Stimulated activated CD8-positive, alpha-beta memory T cell treated with anti-CD3 and anti-CD28 coated beads, Interleukin-7, amount 100 ng/mL, for 48 hours (primary cell): ENCODE results near the gene PDE6C.

ENCODE experiments used
- DNase-seq, 2 donors: peaks; one replicate each; pipeline ENCODE4 v3.0.0-alpha.2; 2020; ENCODE audit warnings: low read depth in 1 of 2; ENCODE audit errors: extremely low read depth in 1 of 2

The PDE6C gene

GRCh38 chr10:93612311-93612710, at the start of gene PDE6C:
TSS of gene PDE6C (plus strand) at chr10:93612537. CDS start at chr10:93612726, 189 bp downstream.
- no peak for DNase-seq

GRCh38 chr10:93565446-93565845, 46.9 kb upstream of the PDE6C start:
- DNase-seq, result no peak

DNA sequence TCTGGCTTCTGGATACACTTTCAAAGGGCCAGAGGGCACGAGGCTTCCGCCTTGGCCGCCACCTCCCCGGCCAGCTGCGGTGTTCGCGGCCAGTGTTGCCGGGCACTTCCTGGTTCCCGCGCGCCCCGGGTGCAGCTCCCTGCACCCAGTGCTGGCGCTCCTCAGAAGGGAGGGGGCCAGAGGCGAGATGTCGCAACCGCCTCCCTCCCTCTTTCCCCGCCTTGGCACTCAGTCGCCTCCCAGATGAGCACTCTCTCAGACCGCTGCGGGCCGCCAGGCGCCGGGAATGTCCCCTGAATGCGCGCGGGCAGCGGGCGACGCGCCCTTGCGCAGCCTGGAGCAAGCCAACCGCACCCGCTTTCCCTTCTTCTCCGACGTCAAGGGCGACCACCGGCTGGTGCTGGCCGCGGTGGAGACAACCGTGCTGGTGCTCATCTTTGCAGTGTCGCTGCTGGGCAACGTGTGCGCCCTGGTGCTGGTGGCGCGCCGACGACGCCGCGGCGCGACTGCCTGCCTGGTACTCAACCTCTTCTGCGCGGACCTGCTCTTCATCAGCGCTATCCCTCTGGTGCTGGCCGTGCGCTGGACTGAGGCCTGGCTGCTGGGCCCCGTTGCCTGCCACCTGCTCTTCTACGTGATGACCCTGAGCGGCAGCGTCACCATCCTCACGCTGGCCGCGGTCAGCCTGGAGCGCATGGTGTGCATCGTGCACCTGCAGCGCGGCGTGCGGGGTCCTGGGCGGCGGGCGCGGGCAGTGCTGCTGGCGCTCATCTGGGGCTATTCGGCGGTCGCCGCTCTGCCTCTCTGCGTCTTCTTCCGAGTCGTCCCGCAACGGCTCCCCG, 45.7 kb upstream of the PDE6C start, which contains the start of gene FFAR4:
TSS of gene FFAR4 (plus strand) at position 231 of the 842 bp plus-strand sequence. CDS start at position 287, 56 bp downstream.
- no peak for DNase-seq

- no peak for DNase-seq
These were observed 44.8 kb upstream of the PDE6C start for GRCh38 chr10:93567277-93568104.

DNA sequence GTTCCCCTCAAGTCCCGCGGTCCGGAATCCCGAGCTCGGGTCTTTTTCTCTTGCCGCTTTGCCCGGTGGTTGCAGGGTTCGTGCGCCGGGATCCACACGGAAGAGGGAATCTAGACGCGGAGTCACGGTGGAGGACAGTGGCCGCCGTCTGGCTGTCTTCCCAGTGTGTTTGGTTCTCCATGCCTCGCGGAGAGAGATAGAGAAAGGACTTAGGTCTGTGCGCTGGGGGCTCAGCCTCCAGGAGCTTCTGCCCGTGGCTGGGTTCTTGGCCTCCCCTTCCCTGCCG, 44.3 kb upstream of the PDE6C start:
- no peak for DNase-seq

- DNase-seq, result no peak
These were observed 42.0 kb upstream of the PDE6C start for GRCh38 chr10:93570383-93570782.

- no peak for DNase-seq
These were observed 39.7 kb upstream of the PDE6C start for GRCh38 chr10:93572606-93573005.

- no peak for DNase-seq
These were observed 39.1 kb upstream of the PDE6C start for GRCh38 chr10:93573051-93573909.

DNA sequence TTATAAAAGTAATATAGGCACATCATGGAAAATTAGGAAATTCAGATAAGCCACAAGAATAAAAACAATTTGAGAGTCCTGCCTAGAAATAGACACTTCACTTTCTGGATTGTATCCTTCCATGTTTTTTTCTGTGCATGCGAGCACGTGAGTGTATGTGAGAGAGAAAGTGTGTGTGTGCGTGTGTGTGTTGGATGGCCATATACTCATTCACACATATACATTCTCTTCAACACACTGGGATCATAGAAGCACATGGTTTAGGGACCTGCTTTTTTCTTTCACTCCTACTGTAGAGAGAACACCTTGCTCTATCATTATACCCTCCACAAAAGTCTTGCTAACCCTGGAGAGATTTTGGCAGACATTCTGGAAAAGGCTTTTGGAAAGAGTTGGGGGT, 38.4 kb upstream of the PDE6C start:
- no peak for DNase-seq

- DNase-seq, result no peak
These were observed 35.4 kb upstream of the PDE6C start for GRCh38 chr10:93576888-93577287.

- no peak for DNase-seq
These were observed 34.8 kb upstream of the PDE6C start for GRCh38 chr10:93577565-93577964.

GRCh38 chr10:93579089-93579488, 33.2 kb upstream of the PDE6C start:
- no peak for DNase-seq

- no peak for DNase-seq
These were observed 32.2 kb upstream of the PDE6C start for GRCh38 chr10:93579985-93580711.

GRCh38 chr10:93580828-93581227, 31.5 kb upstream of the PDE6C start:
- DNase-seq, result no peak

DNA sequence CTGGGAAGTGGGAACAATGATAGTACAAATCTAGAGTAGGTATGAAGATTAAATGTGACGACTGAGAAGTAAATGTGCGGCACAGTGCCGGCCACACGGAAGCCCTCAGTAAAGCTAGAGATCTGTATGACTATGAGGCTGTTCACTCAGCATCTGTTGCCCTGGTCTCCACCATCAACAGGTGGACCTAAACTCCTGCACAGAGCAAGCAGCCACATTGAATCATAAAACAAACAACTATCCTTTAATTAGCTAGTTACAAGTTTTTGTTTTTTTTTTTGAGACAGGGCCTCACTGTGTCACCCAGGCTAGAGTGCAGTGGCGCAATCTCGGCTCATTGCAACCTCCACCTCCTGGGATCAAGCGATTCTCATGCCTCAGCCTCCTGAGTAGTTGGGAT, 27.9 kb upstream of the PDE6C start:
- no peak for DNase-seq

DNA sequence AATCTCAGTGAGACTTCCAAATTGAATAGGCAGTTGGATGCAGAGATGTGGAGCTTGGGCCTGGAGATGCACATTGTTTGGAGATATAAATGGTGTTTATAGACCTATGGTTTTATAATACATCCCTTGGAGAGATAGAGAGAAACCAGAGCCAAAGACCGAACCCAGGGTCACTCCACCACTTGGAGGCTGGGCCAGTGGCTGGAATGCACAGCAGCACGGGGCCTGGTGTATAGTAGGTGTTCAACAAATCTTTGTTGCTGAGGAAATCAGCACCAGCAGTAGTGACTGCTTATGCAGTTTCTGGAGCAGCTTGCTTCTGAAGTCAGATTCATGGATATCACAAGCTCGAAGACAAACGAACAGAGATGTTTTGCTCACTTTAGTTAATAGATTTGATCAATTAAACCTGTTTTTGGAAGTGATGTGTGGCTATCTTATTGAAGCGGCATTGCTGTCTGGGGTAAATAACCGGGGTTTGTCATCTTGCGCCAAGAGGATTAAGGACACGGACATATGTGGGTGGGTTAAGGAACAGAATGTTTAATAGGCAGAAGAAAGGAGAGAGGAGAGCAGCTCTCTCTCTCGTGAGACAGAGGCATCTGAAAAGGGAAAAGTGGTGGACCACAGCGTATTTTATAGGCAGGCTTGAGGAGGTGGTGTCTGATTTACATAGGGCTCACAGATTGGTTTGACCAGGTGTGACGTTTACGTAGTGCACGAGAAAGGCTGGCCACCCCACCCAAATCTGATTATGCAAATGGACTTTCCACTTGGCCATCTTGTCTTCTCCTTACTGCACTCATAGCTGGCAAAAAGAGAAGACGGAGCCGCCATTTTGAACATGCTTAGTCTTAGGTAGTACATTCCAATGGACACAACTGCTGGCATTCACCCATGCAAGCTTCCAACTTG, 22.4 kb upstream of the PDE6C start:
- no peak for DNase-seq

DNA sequence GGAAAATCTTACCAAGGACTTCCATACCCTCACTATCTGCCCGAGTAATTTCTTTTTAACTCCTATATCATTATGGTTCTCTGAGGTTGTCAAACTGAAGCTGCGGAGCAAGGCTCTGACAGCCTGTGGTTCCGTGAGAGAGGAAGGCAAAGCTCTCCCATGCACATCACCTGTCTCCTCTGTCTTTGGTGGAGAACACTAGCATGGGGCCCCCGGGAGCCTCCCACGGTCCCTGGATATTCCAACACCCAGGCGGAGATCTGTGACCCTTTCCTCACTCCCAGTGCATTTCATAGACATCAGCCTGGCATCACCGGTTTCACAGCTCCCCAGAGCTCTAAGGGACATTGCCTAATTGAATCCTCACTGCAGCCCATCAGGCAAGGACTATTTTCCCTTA, 21.7 kb upstream of the PDE6C start:
- no peak for DNase-seq

- no peak for DNase-seq
These were observed 21.1 kb upstream of the PDE6C start for GRCh38 chr10:93591065-93591808.

DNA sequence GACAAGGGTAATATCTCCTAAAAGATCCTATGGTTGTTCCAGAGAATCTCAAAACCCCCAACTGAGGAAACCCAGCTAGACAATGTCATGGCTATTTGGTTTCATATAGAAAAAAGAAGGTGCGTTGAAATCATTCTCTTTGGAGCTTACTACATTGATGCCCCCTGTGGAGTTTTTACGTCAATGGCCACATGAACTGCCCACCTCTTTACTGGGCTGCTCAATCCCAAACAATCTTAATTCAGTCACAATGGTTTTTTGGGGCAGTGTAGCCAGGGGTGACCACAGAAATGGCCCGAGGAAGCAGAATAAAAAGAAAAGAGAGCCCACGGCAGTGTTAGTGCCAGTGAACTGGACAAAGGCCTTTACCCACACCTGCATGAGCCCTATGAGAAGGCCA, 19.1 kb upstream of the PDE6C start:
- DNase-seq, result no peak
